ENCODE measurements around the gene SLC12A8.

The SLC12A8 gene

GRCh38 chr3:125186261-125186787 is 26.2 kb downstream of the SLC12A8 start:
- no peak for DNase-seq

GRCh38 chr3:125185805-125186204 is 26.7 kb downstream of the SLC12A8 start:
- DNase-seq, result no peak

GRCh38 chr3:125179884-125180240 is 32.7 kb downstream of the SLC12A8 start:
- no peak for DNase-seq

GRCh38 chr3:125179143-125179883 is 33.2 kb downstream of the SLC12A8 start:
- no peak for DNase-seq

GRCh38 chr3:125177746-125178145 is 34.8 kb downstream of the SLC12A8 start:
- no peak for DNase-seq

GRCh38 chr3:125175295-125176078 is 37.1 kb downstream of the SLC12A8 start:
- DNase-seq, result no peak

- DNase-seq, result no peak
Measured at GRCh38 chr3:125172346-125172745, 40.2 kb downstream of the SLC12A8 start.

- DNase-seq, result no peak
Measured at GRCh38 chr3:125168711-125169393, 43.7 kb downstream of the SLC12A8 start.

- no peak for DNase-seq
Measured at GRCh38 chr3:125166599-125167136, 45.9 kb downstream of the SLC12A8 start.

- no peak for DNase-seq
Measured at GRCh38 chr3:125165948-125166553, 46.5 kb downstream of the SLC12A8 start.

GRCh38 chr3:125165189-125165947 is 47.2 kb downstream of the SLC12A8 start:
- DNase-seq, result no peak

GRCh38 chr3:125163739-125164601 is 48.6 kb downstream of the SLC12A8 start:
- DNase-seq, result no peak

GRCh38 chr3:125161607-125162219 is 50.8 kb downstream of the SLC12A8 start:
- no peak for DNase-seq

GRCh38 chr3:125160606-125161371 is 51.8 kb downstream of the SLC12A8 start:
- DNase-seq, result no peak

- no peak for DNase-seq
Measured at GRCh38 chr3:125157183-125157582, 55.4 kb downstream of the SLC12A8 start.

- DNase-seq, result no peak
Measured at GRCh38 chr3:125156456-125156855, 56.1 kb downstream of the SLC12A8 start.

- DNase-seq, result peak; percentile 69
Measured at GRCh38 chr3:125154800-125155269, 57.7 kb downstream of the SLC12A8 start.

- DNase-seq, result no peak
Measured at GRCh38 chr3:125154110-125154509, 58.4 kb downstream of the SLC12A8 start.

- no peak for DNase-seq
Measured at GRCh38 chr3:125152951-125153350, 59.6 kb downstream of the SLC12A8 start.

GRCh38 chr3:125151916-125152315 is 60.6 kb downstream of the SLC12A8 start:
- DNase-seq, result no peak

Data from activated effector memory CD4-positive, alpha-beta T cell treated with anti-CD3 and anti-CD28 coated beads, Interleukin-2, amount 50 U/mL, for 16 hours (primary cell).